G401 (cell line): ENCODE data around the gene GRK6. TPM values are rescaled to one million over a fixed set of nuclear protein-coding genes. Genes with fewer than 3 reads are reported as not detected.

ENCODE experiments used
- DNase-seq: peaks from one replicate; pipeline ENCODE4 v3.0.0-alpha.2; 2015; ENCODE audit warnings: low spot score
- in situ Hi-C: cut with HindIII; loops from 2 replicates; pipeline ENCODE4 v1.10.0; 2016; ENCODE audit warnings: low sequenced_read_pairs, mixed read lengths
- total RNA-seq: library from RNA; depleted of rRNA; stranded (reverse); fragments of >200 nt; shearing (Covaris generic); gene quantifications from 2 replicates; pipeline ENCODE4 v1.2.3, GENCODE V29; 2014; rRNA removed

GRK6 gene
- total RNA-seq, 1 experiment from 2014 or later, result 62.3 TPM

DNA sequence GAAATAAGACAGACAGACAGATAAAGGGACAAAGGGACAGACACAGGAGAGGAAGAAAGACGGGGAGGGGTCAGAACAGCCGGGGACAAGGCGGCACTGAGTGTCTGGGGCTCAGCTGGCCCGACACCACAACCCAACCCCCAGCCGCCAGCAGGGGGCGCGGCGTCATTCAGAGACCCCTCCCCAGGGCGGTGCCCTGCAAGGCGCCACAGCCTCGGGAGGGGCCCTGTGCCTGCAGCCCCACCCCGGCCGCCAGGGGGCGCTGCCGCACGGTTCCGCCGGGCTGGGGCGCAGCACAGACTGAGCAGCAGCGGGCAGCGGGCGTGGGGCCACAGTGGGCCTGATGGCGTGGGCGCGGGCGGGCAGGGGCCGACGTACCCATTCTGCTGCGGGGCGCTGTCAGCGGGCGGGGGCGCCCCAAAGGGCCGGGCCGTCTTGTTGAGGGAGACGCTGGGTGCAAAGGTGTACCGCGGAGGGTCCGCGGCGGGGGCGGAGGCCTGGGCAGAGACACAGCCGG lies 65.0 kb downstream of the GRK6 start:
- DNase-seq, result no peak
- in situ Hi-C loops, result no loop called here

DNA sequence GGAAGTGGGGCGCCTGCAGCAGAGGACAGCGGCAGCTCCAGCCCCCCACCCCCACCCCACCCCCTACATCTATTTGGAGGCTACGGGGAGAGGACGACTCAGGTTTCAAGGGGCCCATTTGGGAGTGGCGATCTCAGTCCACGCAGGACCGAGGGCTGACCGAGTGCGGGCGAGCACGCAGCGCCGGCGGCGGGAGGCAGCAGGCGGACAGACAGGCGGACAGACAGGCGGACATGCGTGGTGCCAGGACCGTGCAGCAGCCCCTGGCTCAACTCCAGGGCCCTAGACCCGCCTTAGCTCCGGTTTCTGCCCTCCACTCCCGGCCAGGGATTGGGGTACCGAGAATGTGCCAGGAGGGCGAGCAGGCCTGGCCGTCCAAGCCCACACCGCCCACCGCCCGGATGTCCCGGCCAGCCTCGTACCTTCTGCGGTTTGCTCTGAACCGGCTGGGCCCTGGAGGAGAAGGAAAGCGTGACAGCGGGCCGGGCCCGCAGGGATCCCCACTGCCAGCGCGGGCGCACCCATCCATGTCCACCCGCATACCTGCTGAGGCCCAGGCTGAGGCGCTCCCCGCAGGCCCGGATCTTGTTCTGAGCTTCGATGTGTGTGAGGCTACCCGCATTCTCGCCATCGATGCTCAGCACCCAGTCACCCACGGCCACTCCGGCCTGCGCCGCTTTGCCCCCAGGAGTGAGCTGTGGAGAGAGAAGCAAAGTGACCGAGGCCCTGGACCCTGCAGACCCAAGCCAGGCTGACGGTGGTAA lies 65.7 kb downstream of the GRK6 start:
- in situ Hi-C loops, result no loop called here
- DNase-seq, result no peak

Other genes starting within 250 kb of the GRK6 start
- 24.6 and 25.1 TPM in 2 replicates for gene RAB24, start 123.0 kb upstream of the GRK6 start, total RNA-seq
- gene PRELID1, start 122.9 kb upstream of the GRK6 start, total RNA-seq, result 393 and 426 TPM in 2 replicates
- 26.8 and 38.5 TPM in 2 replicates for gene MXD3, start 114.8 kb upstream of the GRK6 start, total RNA-seq
- 257 and 339 TPM in 2 replicates for gene LMAN2, start 75.0 kb upstream of the GRK6 start, total RNA-seq
- 72.9 and 91.8 TPM in 2 replicates for gene RGS14, start 68.8 kb upstream of the GRK6 start, total RNA-seq
- not detected in 2 replicates for gene SLC34A1, start 42.2 kb upstream of the GRK6 start, total RNA-seq
- gene PFN3, start 26.0 kb upstream of the GRK6 start, total RNA-seq, result not detected in 2 replicates
- gene F12, start 17.1 kb upstream of the GRK6 start, total RNA-seq, result 3.1 and 11.4 TPM in 2 replicates
- 19.5 and 30.8 TPM in 2 replicates for gene PRR7, start 20.1 kb downstream of the GRK6 start, total RNA-seq
- gene DBN1, start 47.0 kb downstream of the GRK6 start, total RNA-seq, result 295 and 370 TPM in 2 replicates
- gene PDLIM7, start 70.9 kb downstream of the GRK6 start, total RNA-seq, result 297 and 299 TPM in 2 replicates
- gene DOK3, start 83.2 kb downstream of the GRK6 start, total RNA-seq, result 0.85 and 6.3 TPM in 2 replicates
- gene DDX41, start 90.3 kb downstream of the GRK6 start, total RNA-seq, result 96.6 and 166 TPM in 2 replicates
- 29.0 and 45.3 TPM in 2 replicates for gene FAM193B, start 127.9 kb downstream of the GRK6 start, total RNA-seq
- 126 and 127 TPM in 2 replicates for gene TMED9, start 165.5 kb downstream of the GRK6 start, total RNA-seq
- 28.3 and 46.6 TPM in 2 replicates for gene B4GALT7, start 173.5 kb downstream of the GRK6 start, total RNA-seq